ENCODE data around the gene EYS. TPM values are rescaled to one million over a fixed set of nuclear protein-coding genes. Genes with fewer than 3 reads are reported as not detected.

The EYS gene
- total and polyA plus RNA-seq, 2 of the 13 experiments (the other 11 are each of a cell fraction or from before 2014, with no cell fraction given): 0.04 to 0.07 TPM

DNA sequence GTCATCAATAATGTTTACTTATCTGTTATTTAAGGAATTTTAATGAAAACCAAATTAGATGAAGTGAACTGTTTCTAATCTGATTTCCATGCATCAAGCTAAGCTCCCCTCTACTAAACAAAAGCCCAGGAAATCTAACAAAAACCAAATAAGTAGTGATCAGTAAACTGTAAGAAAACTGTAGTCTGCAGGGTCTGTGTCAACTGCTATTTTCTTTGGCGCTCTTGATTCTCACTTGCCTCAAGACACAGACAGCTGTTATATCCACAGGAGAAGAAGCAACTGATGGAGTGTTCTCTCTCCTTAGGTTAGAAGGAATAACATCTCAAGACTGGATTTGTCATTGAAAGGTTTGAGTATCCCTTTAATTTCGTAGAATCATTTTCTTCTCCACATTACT lies 1777.9 kb downstream of the EYS start:
- in situ Hi-C loops (cut with HindIII; ENCODE audit: extremely low pct_ligation_motif_present, low pct_unique_long_range_greater_than_20kb): loop anchor here (10.0 kb wide), 1 partner anchor 396 kb away; no protein-coding TSS in a partner anchor
- Histone ChIP-seq H3K4me1 (ENCODE audit: insufficient read depth, low read length) (peaks cover 12% of the 10 kb centered on the region), H3K79me2 (ENCODE audit: insufficient read depth, low read length) (no peaks in the 10 kb centered on the region), H2AFZ (ENCODE audit: low read length) (no peak overlapping the region), H3K36me3 (replicated peaks in 1 of 2; ENCODE audit: control insufficient read depth in 1 of 2, insufficient read depth in 2 of 2, low read length in 2 of 2) (no peaks in the 10 kb centered on the region), H4K20me1 (ENCODE audit: insufficient read depth, low read length) (no peaks in the 10 kb centered on the region), H3K9ac (ENCODE audit: insufficient read depth, low read depth, low read length) (no peak overlapping the region), H3K27me3 (ENCODE audit: control insufficient read depth in 1 of 2, insufficient read depth in 2 of 2, low read length in 2 of 2) (no peaks in the 10 kb centered on the region), H3K9me3 (ENCODE audit: low read length) (no peaks in the 10 kb centered on the region), H3K4me2 (ENCODE audit: low read depth, low read length) (no peak overlapping the region), H3K4me3 (replicated peaks in 1 of 3; ENCODE audit: insufficient read depth in 1 of 3, low read depth in 2 of 3, low read length in 3 of 3) (no peak overlapping the region), H3K27ac (ENCODE audit: extremely low read length, insufficient read depth, low read length) (no peak overlapping the region)
- 46% methylated on average over 2 of the region's 2 CpGs for WGBS (ENCODE audit: low lambda C conversion rate)
- intact Hi-C loops (cut with micrococcal nuclease; ENCODE audit: unreplicated experiment): loop anchor here (5.0 kb wide), 1 partner anchor 68 kb away; no protein-coding TSS in a partner anchor
- ATAC-seq (no peak), DNase-seq (ENCODE audit: low spot score) (no peak), FAIRE-seq (no peak)
- POLR2A ChIA-PET: no interaction called here
- no TSS peak for BruUV-seq (replicated peaks)
- CTCF ChIA-PET (ENCODE audit: low intra/inter-chr PET ratio, low total read pairs): no interaction called here
- TF ChIP-seq ASH2L (IDR thresholded peaks at IDR 0.05; ENCODE audit: insufficient read length, low read depth, low read length): no peak
- TF ChIP-seq XRCC5 (optimal IDR thresholded peaks at IDR 0.05; ENCODE audit: low read length): no peak
- TF ChIP-seq POLR2AphosphoS5 (IDR thresholded peaks at IDR 0.05; ENCODE audit: low read depth, low read length): no peak
- no peak for TF ChIP-seq ZKSCAN1 (IDR thresholded peaks at IDR 0.05; ENCODE audit: low read length)
- no peak for TF ChIP-seq DMAP1 (CRISPR knock-in tag; IDR thresholded peaks at IDR 0.05)
- no peak for TF ChIP-seq NFE2L1 (CRISPR knock-in tag; IDR thresholded peaks at IDR 0.05; ENCODE audit: borderline replicate concordance)
- TF ChIP-seq ZFYVE20 (CRISPR knock-in tag; IDR thresholded peaks at IDR 0.05; ENCODE audit: borderline replicate concordance, low read depth): no peak
- no peak for TF ChIP-seq NFE2L2 (IDR thresholded peaks at IDR 0.05; ENCODE audit: low read length)
- TF ChIP-seq TAF1 (CRISPR knock-in tag; IDR thresholded peaks at IDR 0.05): no peak
- TF ChIP-seq, protein P1, sequence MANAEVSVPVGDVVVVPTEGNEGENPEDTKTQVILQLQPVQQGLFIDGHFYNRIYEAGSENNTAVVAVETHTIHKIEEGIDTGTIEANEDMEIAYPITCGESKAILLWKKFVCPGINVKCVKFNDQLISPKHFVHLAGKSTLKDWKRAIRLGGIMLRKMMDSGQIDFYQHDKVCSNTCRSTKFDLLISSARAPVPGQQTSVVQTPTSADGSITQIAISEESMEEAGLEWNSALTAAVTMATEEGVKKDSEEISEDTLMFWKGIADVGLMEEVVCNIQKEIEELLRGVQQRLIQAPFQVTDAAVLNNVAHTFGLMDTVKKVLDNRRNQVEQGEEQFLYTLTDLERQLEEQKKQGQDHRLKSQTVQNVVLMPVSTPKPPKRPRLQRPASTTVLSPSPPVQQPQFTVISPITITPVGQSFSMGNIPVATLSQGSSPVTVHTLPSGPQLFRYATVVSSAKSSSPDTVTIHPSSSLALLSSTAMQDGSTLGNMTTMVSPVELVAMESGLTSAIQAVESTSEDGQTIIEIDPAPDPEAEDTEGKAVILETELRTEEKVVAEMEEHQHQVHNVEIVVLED (CRISPR knock-in tag; IDR thresholded peaks at IDR 0.05; ENCODE audit: borderline replicate concordance): no peak
- no peak for TF ChIP-seq NFRKB (IDR thresholded peaks at IDR 0.05)
- no peak for TF ChIP-seq HMG20B (CRISPR knock-in tag; conservative IDR thresholded peaks at IDR 0.05)
- no peak for TF ChIP-seq ZNF652 (CRISPR knock-in tag; IDR thresholded peaks at IDR 0.05; ENCODE audit: borderline replicate concordance, low read depth)
- no peak for TF ChIP-seq ZFY (CRISPR knock-in tag; IDR thresholded peaks at IDR 0.05)
- no peak for TF ChIP-seq CENPBD1 (CRISPR knock-in tag; IDR thresholded peaks at IDR 0.05; ENCODE audit: borderline replicate concordance, low read depth)
- no peak for TF ChIP-seq REXO4 (CRISPR knock-in tag; IDR thresholded peaks at IDR 0.05; ENCODE audit: borderline replicate concordance)
- no peak for TF ChIP-seq ZZZ3 (CRISPR knock-in tag; IDR thresholded peaks at IDR 0.05; ENCODE audit: borderline replicate concordance)

Measured in HepG2 (cell line).